GM18526 (cell line): ENCODE measurements around the gene MOSPD3.

Source experiments
- POLR2A ChIP-seq: IDR thresholded peaks from 3 replicates; pipeline ENCODE4 v1.6.1; 2011; ENCODE audit not compliant: insufficient read length; ENCODE audit errors: extremely low read depth

MOSPD3 gene

GRCh38 chr7:100602889-100603725 is 9.2 kb upstream of the MOSPD3 start:
- TF ChIP-seq POLR2A, result no peak

DNA sequence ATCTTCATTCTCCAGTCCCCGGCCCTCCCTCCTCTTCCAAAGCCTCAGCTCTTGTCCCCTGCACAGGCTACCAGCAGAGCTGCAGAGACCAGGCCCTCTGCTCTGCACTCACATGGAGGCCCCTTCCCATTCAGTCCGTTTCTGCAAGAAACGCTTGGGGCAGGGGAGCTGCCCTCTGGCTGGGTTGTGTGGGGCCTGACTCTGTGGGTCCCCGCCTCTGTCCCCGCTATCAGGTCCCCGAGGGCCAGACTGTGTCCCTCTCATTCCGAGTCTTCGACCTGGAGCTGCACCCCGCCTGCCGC is 8.7 kb upstream of the MOSPD3 start:
- no peak for TF ChIP-seq POLR2A

DNA sequence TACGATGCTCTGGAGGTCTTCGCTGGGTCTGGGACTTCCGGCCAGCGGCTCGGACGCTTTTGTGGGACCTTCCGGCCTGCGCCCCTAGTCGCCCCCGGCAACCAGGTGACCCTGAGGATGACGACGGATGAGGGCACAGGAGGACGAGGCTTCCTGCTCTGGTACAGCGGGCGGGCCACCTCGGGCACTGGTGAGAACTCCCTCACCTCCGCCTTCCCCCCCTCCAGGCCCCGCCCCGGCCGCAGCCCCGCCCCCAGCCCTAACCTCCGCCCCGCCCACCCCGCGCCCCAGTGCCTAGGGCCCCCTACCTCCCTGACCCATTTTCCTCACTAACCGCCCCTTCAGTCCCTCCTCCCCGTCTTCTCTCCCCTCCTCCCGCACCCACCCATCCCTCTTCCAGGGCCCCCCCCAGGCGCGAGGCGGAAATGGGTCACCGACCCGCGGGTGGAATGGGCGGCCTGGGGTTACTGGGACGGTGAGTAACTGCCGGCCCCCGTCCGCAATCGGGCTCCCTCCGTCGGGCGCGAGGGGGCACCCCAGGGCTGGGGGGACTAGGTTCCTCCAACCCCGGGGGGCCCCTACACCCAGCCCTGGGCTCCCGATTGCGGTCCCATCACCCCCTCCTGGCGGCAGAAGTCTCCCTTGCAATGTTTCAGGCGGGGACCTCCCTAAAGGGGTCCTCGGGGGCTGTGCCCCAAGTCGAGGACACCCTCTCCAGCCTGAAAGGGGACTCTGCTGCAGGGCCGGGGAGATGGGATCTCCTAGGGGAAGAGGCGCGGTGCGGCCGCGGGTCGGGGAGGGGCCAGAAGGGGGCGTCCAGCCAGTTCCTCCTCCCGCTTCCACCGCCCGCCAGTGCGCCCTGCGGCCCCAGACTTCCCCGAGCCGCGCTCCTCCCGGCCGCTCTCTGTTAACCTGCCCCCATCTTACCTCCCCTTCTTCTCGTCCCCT is 8.0 kb upstream of the MOSPD3 start:
- peak; percentile 24 for TF ChIP-seq POLR2A

- TF ChIP-seq POLR2A, result no peak
These were observed 7.1 kb upstream of the MOSPD3 start for GRCh38 chr7:100604976-100605911.

DNA sequence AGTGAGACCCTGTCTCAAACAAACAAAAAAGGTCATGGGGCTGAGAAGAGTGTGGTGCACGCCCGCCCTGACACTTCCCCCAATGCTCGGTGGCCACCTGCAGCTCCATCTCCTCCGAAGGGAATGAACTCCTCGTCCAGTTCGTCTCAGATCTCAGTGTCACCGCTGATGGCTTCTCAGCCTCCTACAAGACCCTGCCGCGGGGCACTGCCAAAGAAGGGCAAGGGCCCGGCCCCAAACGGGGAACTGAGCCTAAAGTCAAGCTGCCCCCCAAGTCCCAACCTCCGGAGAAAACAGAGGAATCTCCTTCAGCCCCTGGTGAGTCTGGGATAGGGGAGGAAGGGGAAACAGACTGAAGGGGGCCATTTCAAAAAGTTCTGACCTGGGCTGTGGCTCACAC is 6.0 kb upstream of the MOSPD3 start:
- no peak for TF ChIP-seq POLR2A

- no peak for TF ChIP-seq POLR2A
These were observed 5.2 kb upstream of the MOSPD3 start for GRCh38 chr7:100607111-100607510.

- TF ChIP-seq POLR2A, result no peak
These were observed 2.4 kb upstream of the MOSPD3 start for GRCh38 chr7:100609958-100610357.

GRCh38 chr7:100612730-100613390 is 520 bp downstream of the MOSPD3 start:
- TF ChIP-seq POLR2A, result no peak

- TF ChIP-seq POLR2A, result no peak
These were observed 1.3 kb downstream of the MOSPD3 start for GRCh38 chr7:100613412-100614175.

DNA sequence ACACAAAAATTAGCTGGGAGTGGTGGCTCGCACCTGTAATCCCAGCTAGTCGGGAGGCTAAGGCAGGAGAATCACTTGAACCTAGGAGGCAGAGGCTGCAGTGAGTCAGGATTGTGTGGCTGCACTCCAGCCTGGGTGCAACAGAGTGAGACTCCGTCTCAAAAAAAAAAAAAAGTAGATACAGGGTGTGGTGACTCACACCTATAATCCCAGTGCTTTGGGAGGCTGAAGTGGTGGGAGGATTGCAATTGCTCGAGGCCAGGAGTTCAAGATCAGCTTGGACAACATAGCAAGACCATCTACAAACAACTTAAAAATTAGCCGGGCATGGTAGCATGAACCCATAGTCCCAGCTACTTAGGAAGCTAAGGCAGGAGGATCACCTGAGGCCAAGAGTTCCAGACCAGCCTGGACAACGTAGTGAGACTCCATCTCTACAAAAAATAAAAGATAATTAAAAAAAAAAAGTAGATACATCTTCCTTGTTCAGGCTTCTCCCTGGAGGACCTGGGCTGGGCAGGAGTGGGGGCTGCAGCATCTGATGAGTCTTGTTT is 2.0 kb downstream of the MOSPD3 start:
- TF ChIP-seq POLR2A, result no peak

- TF ChIP-seq POLR2A, result no peak
These were observed 7.9 kb downstream of the MOSPD3 start for GRCh38 chr7:100620239-100620638.

GRCh38 chr7:100620804-100621203 is 8.5 kb downstream of the MOSPD3 start:
- no peak for TF ChIP-seq POLR2A

DNA sequence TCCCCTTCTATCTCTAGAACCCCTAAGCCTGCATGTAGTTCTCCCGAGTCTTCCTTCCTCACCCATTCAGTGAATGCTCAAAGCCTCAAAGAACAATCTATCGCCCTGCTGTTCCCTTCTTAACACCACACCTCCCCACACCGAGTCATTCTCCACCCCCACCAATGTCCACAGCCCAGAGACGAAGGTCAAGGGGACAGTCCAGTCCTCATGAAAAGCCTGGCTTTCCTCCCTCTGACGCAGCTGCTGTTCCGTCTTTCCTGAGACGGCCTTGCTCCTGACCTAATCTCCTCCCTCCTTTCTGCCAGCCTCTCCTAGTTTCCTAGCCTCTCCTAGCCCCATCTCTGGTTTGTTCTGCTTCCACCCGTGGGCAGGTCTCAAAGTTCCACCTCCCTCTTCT is 9.2 kb downstream of the MOSPD3 start:
- no peak for TF ChIP-seq POLR2A
